GM13976 (cell line): ENCODE data around the gene CRY1.
A peak's percentile ranks its signal among the peaks of the same experiment; 100 is the strongest.

Experiments
- DNase-seq: peaks from one replicate; pipeline ENCODE4 v3.0.0; 2012; ENCODE audit warnings: low spot score
- CTCF ChIP-seq: IDR thresholded peaks from 2 replicates; pipeline ENCODE4 v1.5.1; 2012; ENCODE audit warnings: borderline replicate concordance, mild to moderate bottlenecking; ENCODE audit not compliant: insufficient read depth; ENCODE audit errors: extremely low read depth, missing control alignments, control extremely low read depth
- in situ Hi-C: fragments of 300-500 bp; cut with MboI; formaldehyde crosslinking; loops from one replicate; pipeline ENCODE4 v1.12.0; 2022; ENCODE audit warnings: low sequenced_read_pairs, mixed read lengths, inconsistent platforms; ENCODE audit not compliant: unreplicated experiment

The CRY1 gene

GRCh38 chr12:106971065-106971464, 122.3 kb downstream of the CRY1 start:
- no peak for DNase-seq
- in situ Hi-C loops = no loop called here
- TF ChIP-seq CTCF = no peak

GRCh38 chr12:106964526-106964925, 128.8 kb downstream of the CRY1 start:
- no peak for TF ChIP-seq CTCF
- no peak for DNase-seq
- in situ Hi-C loops = no loop called here

- TF ChIP-seq CTCF = no peak
- in situ Hi-C loops = no loop called here
- DNase-seq = no peak
Observed at GRCh38 chr12:106962286-106962685, 131.1 kb downstream of the CRY1 start.

- no peak for TF ChIP-seq CTCF
- in situ Hi-C loops = no loop called here
- no peak for DNase-seq
Observed at GRCh38 chr12:106960443-106960842, 132.9 kb downstream of the CRY1 start.

DNA sequence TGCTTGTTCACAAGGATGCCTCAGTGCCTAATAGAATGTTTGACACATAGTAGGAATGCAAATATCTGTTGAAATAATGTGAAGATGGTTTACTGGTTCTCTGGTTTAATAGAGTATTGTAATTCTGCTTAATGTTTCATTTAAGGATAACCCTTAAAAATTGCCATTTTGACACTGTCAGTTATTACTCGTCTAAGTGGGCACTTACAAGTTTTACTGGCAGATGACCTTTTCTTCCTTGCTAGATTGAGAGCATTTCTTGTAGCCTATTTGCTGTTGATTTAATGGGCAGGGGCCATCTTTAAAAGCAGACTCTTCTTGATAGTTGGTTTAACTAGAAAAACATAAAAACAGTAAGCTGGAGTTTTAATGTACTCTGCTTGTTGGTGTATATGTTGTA, 135.8 kb downstream of the CRY1 start:
- no peak for DNase-seq
- in situ Hi-C loops = no loop called here
- no peak for TF ChIP-seq CTCF

DNA sequence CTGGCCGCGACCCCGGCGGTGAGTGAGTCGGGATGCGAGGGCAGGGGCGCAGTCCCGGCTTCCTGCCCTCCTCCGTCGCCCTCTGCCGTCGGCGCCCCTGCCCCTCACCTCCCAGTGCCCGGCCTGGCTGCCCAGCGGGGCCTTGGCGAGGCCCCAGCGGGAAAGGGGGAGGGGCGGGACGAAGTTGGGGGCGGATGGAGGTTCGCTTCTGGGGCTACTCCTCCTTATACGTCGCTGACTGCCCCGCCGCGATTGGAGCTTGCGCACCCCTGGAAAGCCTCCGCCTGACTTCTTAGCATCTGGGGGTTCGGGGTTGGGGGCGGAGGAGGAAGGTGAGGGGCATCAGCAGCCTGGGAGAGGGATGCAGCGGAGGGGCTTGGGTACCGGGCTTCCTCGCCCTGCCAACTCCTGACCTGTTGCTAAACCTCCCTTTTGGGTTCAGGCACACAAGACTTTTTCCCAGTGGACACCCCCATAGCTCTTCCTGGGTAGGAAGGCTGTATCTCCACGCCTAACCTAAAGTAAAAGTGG, 137.2 kb downstream of the CRY1 start:
- in situ Hi-C loops = no loop called here
- peak; percentile 76 for DNase-seq
- TF ChIP-seq CTCF = no peak

- peak; percentile 99 for DNase-seq
- in situ Hi-C loops = no loop called here
- no peak for TF ChIP-seq CTCF
Observed at GRCh38 chr12:106955377-106956047, 137.8 kb downstream of the CRY1 start, which contains the start of gene TMEM263. TMEM263 (plus strand) TSS chr12:106955907; CDS start chr12:106967117, 11,210 bp downstream.
